SK-N-SH (cell line): ENCODE results near the gene CORO6. TPM values are rescaled to one million over a fixed set of nuclear protein-coding genes. Genes with fewer than 3 reads are reported as not detected.

Experiments used
- CTCF ChIA-PET: fragments of 300-600, 350-600 bp; formaldehyde crosslinking; extraction: SDS; loops from one replicate; lab custom pipeline; 2021; lab: Yijun Ruan, JAX
- POLR2A ChIA-PET: fragments of 350-600 bp; sonication (Branson Sonifier 250); formaldehyde crosslinking; extraction: SDS; loops from one replicate; lab custom pipeline; 2020; ENCODE audit warnings: antibody characterized with exemption, inconsistent platforms; lab: Yijun Ruan, JAX
- DNase-seq: peaks from one replicate; pipeline ENCODE4 v3.0.0; 2012
- H2AFZ ChIP-seq: fragments of 200-600 bp; sonication (generic); 2 replicates; pipeline ENCODE4 v1.8.1; 2016; ENCODE audit warnings: antibody characterized with exemption, mild to moderate bottlenecking, low read depth
- H3F3A ChIP-seq: fragments of 200-600 bp; sonication (generic); replicated peaks from 2 replicates; pipeline ENCODE3; 2016; ENCODE audit warnings: antibody characterized with exemption, mild to moderate bottlenecking; ENCODE audit not compliant: insufficient read depth
- H3K27ac ChIP-seq, 2 experiments: fragments of 200-500 bp in 1 of 2; fragments of 200-600 bp in 1 of 2; sonication (Bioruptor generic) in 1 of 2; sonication (generic), shearing (Covaris generic) in 1 of 2; 2 replicates each; pipeline versions ENCODE4 v1.5.1 to v1.6.1; 2014 to 2016; ENCODE audit warnings: low read depth in 2 of 2, inconsistent platforms in 1 of 2, low read length in 1 of 2, mild to moderate bottlenecking in 1 of 2, mixed read lengths in 1 of 2
- H3K27me3 ChIP-seq: fragments of 200-600 bp; sonication (generic), shearing (Covaris generic); 2 replicates; pipeline ENCODE4 v1.6.1; 2016; ENCODE audit warnings: mixed run types; ENCODE audit not compliant: insufficient read depth
- H3K36me3 ChIP-seq, 2 experiments: fragments of 200-500 bp in 1 of 2; fragments of 200-600 bp in 1 of 2; sonication (Bioruptor generic) in 1 of 2; sonication (generic) in 1 of 2; replicated peaks in 1 of 2; 2 replicates each; pipeline versions ENCODE3 to v1.5.1; 2014 to 2016; ENCODE audit warnings: low read length in 1 of 2, mild to moderate bottlenecking in 1 of 2; ENCODE audit not compliant: insufficient read depth in 2 of 2, control insufficient read depth in 1 of 2
- H3K4me1 ChIP-seq, 2 experiments: fragments of 200-500 bp in 1 of 2; fragments of 200-600 bp in 1 of 2; sonication (Bioruptor generic) in 1 of 2; sonication (generic), shearing (Covaris generic) in 1 of 2; 2 replicates each; pipeline versions ENCODE4 v1.5.1 to v1.6.1; 2014 to 2016; ENCODE audit warnings: low read depth in 1 of 2, low read length in 1 of 2, mixed run types in 1 of 2; ENCODE audit not compliant: insufficient read depth in 2 of 2, control insufficient read depth in 1 of 2
- H3K4me2 ChIP-seq: fragments of 200-600 bp; sonication (generic), shearing (Covaris generic); 2 replicates; pipeline ENCODE4 v1.6.1; 2017; ENCODE audit warnings: mixed run types
- H3K4me3 ChIP-seq, 2 experiments: fragments of 200-500 bp in 1 of 2; fragments of 200-600 bp in 1 of 2; sonication (Bioruptor generic) in 1 of 2; sonication (generic), shearing (Covaris generic) in 1 of 2; 2 replicates each; pipeline versions ENCODE4 v1.5.1 to v1.8.1; 2014 to 2016; ENCODE audit warnings: low read depth in 2 of 2, inconsistent platforms in 1 of 2, low read length in 1 of 2, mild to moderate bottlenecking in 1 of 2, mixed read lengths in 1 of 2, moderate library complexity in 1 of 2
- H3K79me2 ChIP-seq: fragments of 200-600 bp; sonication (generic); 2 replicates; pipeline ENCODE4 v1.8.1; 2017; ENCODE audit warnings: mild to moderate bottlenecking; ENCODE audit not compliant: insufficient read depth
- H3K9ac ChIP-seq: fragments of 200-600 bp; sonication (generic); 2 replicates; pipeline ENCODE4 v1.6.1; 2017; ENCODE audit warnings: mixed run types
- H3K9me2 ChIP-seq: fragments of 200-600 bp; sonication (generic); 2 replicates; pipeline ENCODE4 v1.6.1; 2017; ENCODE audit warnings: mixed run types
- H3K9me3 ChIP-seq: fragments of 200-600 bp; sonication (generic); 2 replicates; pipeline ENCODE4 v1.6.1; 2017; ENCODE audit warnings: mixed run types, mild to moderate bottlenecking, moderate library complexity
- H4K20me1 ChIP-seq: fragments of 200-600 bp; sonication (generic); 2 replicates; pipeline ENCODE4 v1.6.1; 2017; ENCODE audit warnings: mild to moderate bottlenecking, mixed run types; ENCODE audit not compliant: insufficient read depth
- ELF1 ChIP-seq: IDR thresholded peaks from 2 replicates; pipeline ENCODE4 v1.4.0; 2012
- EZH2phosphoT487 ChIP-seq: fragments of 200-600 bp; sonication (generic); IDR thresholded peaks from 2 replicates; pipeline ENCODE4 v1.6.1; 2017; ENCODE audit warnings: low read depth, mixed run types, mild to moderate bottlenecking, antibody characterized with exemption, moderate library complexity, borderline replicate concordance
- FOXM1 ChIP-seq: IDR thresholded peaks from 2 replicates; pipeline ENCODE4 v1.4.0; 2012; ENCODE audit warnings: low read depth, mild to moderate bottlenecking
- GATA2 ChIP-seq: sonication (generic); formaldehyde crosslinking; IDR thresholded peaks from 2 replicates; pipeline ENCODE4 v1.5.0; 2020; ENCODE audit warnings: mild to moderate bottlenecking, missing genetic modification reagents
- JUND ChIP-seq: IDR thresholded peaks from 2 replicates; pipeline ENCODE4 v1.4.0; 2012
- MEF2A ChIP-seq: IDR thresholded peaks from 2 replicates; pipeline ENCODE4 v1.4.0; 2012; ENCODE audit warnings: low read depth, borderline replicate concordance
- MXI1 ChIP-seq: IDR thresholded peaks from 2 replicates; pipeline ENCODE4 v1.6.1; 2012; ENCODE audit warnings: mild to moderate bottlenecking, low read depth, low read length, improper control_type of control experiment
- NFIC ChIP-seq: IDR thresholded peaks from 2 replicates; pipeline ENCODE4 v1.4.0; 2012; ENCODE audit warnings: borderline replicate concordance
- NRF1 ChIP-seq: IDR thresholded peaks from 2 replicates; pipeline ENCODE4 v1.6.1; 2012; ENCODE audit warnings: low read depth, mild to moderate bottlenecking, low read length
- RFX5 ChIP-seq: IDR thresholded peaks from 2 replicates; pipeline ENCODE4 v1.6.1; 2012; ENCODE audit warnings: mild to moderate bottlenecking, improper control_type of control experiment, low read length
- RXRA ChIP-seq: IDR thresholded peaks from 2 replicates; pipeline ENCODE4 v1.4.0; 2012; ENCODE audit warnings: low read depth, mild to moderate bottlenecking, borderline replicate concordance
- SMC3 ChIP-seq: IDR thresholded peaks from 2 replicates; pipeline ENCODE4 v1.6.1; 2012; ENCODE audit warnings: low read depth, low read length, improper control_type of control experiment
- YY1 ChIP-seq: IDR thresholded peaks from 2 replicates; pipeline ENCODE4 v1.4.0; 2012; ENCODE audit warnings: low read depth, mild to moderate bottlenecking
- WGBS: methylation state at CpG from one replicate; pipeline ENCODE4 v1.1.6; 2017; ENCODE audit warnings: low lambda C conversion rate; 5-methylcytosine and 5-hydroxymethylcytosine counted together
- polyA plus RNA-seq, 3 experiments: library from polyadenylated mRNA; depleted of rRNA; stranded (reverse); fragments of >200 nt; gene quantifications; 2 replicates each; pipeline ENCODE4 v1.2.3, GENCODE V29; 2012
- TF ChIP-seq, protein P1 (sequence below): IDR thresholded peaks from 2 replicates; pipeline ENCODE4 v1.4.0; 2012; ENCODE audit warnings: low read depth, borderline replicate concordance
- TF ChIP-seq, protein P2 (sequence below): fragments of 200-600 bp; sonication (generic); IDR thresholded peaks from 2 replicates; pipeline ENCODE4 v1.6.1; 2017; ENCODE audit warnings: antibody characterized with exemption, mild to moderate bottlenecking, moderate library complexity
- TF ChIP-seq, protein P3 (sequence below): fragments of 150-350 bp; IDR thresholded peaks from 2 replicates; pipeline ENCODE4 v1.6.1; 2017; ENCODE audit warnings: antibody characterized with exemption, low read length, low read depth, borderline replicate concordance
- TF ChIP-seq, protein P4 (sequence below): IDR thresholded peaks from 2 replicates; pipeline ENCODE4 v1.6.1; 2012; ENCODE audit warnings: mild to moderate bottlenecking, low read depth, low read length, moderate library complexity

The CORO6 gene
- polyA plus RNA-seq, 1 of the 3 experiments (the other 2 are of a cell fraction), result 18.4 TPM

DNA sequence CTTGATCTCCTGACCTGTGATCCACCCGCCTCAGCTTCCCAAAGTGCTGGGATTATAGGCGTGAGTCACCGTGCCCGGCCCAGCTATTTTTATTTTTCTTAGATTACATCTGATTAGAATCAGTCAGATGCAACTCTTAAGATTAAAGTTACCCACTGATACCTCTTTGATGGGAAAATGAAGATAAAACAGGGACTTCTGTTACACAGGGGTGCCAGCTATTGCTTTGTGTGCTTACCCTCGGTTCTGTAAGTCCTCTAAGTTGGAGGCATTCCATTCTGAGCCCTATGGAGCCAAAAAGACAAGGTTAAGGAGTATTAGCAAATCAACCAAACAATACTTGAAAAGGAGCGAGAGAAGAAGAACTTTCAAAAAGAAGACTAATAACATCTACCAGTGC is 32.6 kb upstream of the CORO6 start (continued):
- TF ChIP-seq, protein P1, sequence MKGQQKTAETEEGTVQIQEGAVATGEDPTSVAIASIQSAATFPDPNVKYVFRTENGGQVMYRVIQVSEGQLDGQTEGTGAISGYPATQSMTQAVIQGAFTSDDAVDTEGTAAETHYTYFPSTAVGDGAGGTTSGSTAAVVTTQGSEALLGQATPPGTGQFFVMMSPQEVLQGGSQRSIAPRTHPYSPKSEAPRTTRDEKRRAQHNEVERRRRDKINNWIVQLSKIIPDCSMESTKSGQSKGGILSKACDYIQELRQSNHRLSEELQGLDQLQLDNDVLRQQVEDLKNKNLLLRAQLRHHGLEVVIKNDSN, result no peak
- no peak for TF ChIP-seq RFX5

DNA sequence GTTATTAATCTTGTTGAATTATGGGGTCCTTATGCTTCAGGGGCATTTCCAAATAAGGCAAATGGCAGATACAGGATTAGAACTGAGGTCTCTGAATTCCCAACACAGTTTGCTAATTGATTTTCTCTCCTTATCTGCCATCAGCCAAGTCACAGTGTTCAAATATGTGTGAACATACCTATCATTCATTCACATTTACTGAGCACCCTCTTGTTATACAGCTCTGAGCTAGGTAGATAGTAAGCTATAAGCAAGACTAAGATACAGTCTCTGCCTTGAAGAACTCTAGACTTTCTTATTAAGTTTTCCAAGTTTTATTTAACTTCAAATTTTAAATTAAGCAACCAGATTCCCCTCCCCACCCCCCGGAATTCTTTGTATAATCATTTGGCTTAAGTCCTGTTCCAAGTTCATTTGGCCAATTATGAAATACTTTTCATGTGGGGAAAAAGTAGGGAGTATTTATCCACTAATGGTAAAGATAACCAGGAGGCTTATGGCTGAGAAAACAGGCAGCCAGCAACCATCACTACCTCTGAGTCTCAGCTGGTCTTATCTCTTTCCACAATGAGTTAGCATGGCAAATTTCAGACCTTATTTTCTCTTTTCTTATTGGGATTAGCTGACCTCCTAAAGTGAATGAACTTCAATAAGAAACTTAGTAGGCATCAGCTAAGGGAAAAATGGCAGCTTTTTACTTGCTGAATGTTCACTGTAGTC is 31.4 kb upstream of the CORO6 start:
- Histone ChIP-seq H3K9ac (no peak overlapping the region), H4K20me1 (no peaks in the 10 kb centered on the region), H3K79me2 (no peaks in the 10 kb centered on the region), H3K4me2 (no peak overlapping the region), H3K9me2 (no peaks in the 10 kb centered on the region), H3K27me3 (no peaks in the 10 kb centered on the region), H3K4me3 (no peak overlapping the region), H3K27ac (no peak overlapping the region), H3K4me1 (no peaks in the 10 kb centered on the region), H3F3A (peaks cover 7% of the 10 kb centered on the region), H2AFZ (no peak overlapping the region), H3K9me3 (no peaks in the 10 kb centered on the region), H3K36me3 (peaks cover 23 to 32% of the 10 kb centered on the region in 2 experiments)
- TF ChIP-seq MEF2A (no peak), ELF1 (no peak)
- no peak for DNase-seq
- WGBS, result 87% methylated on average over 1 of the region's 1 CpG
- CTCF ChIA-PET, result interaction anchor here (1.2 to 1.9 kb wide), 5 partner anchors 11 to 277 kb away, joined by 3 to 7 read pairs (median 4); no protein-coding TSS in a partner anchor
- POLR2A ChIA-PET, result interaction anchor here (0.9 kb wide), 1 partner anchor 11 kb away, joined by 8 read pairs; no protein-coding TSS in a partner anchor

DNA sequence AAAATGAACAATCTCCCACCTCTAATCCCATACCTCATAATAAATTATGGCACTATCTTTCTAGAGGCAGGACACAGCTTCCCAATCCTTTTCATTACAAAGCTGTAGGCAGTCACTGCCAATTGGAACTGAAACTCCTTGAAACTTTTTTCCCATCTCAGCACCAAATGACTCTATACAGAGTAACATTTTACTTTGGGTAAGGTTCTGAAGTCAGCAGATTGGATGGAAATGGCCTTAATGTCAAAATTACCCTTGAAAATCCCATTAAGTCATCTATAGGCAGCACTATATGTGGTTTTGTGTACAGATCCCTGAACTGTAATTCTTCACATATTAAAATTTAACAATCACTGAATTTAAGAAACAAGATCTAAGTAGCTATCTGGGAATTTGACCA is 30.3 kb upstream of the CORO6 start:
- Histone ChIP-seq H3F3A (peaks cover 7% of the 10 kb centered on the region), H3K9me2 (no peaks in the 10 kb centered on the region), H3K9ac (no peak overlapping the region), H3K36me3 (peaks cover 30 to 36% of the 10 kb centered on the region in 2 experiments), H3K4me3 (no peak overlapping the region), H3K4me2 (no peak overlapping the region), H4K20me1 (no peaks in the 10 kb centered on the region), H3K27me3 (no peaks in the 10 kb centered on the region), H2AFZ (no peak overlapping the region), H3K9me3 (no peaks in the 10 kb centered on the region), H3K79me2 (no peaks in the 10 kb centered on the region), H3K4me1 (no peaks in the 10 kb centered on the region), H3K27ac (no peak overlapping the region)
- no peak for DNase-seq
- ChIA-PET CTCF (interaction anchor here (0.9 to 2.0 kb wide), 3 partner anchors 14 to 61 kb away, joined by 3 to 7 read pairs (median 4); no protein-coding TSS in a partner anchor), POLR2A (no interaction called here)
- TF ChIP-seq YY1 (no peak), JUND (no peak), NFIC (no peak), ELF1 (no peak), SMC3 (no peak), MXI1 (no peak), NRF1 (no peak), EZH2phosphoT487 (no peak), GATA2 (CRISPR knock-in tag) (no peak), FOXM1 (no peak), RXRA (no peak)
- TF ChIP-seq, protein P1, result no peak
- TF ChIP-seq, protein P2, sequence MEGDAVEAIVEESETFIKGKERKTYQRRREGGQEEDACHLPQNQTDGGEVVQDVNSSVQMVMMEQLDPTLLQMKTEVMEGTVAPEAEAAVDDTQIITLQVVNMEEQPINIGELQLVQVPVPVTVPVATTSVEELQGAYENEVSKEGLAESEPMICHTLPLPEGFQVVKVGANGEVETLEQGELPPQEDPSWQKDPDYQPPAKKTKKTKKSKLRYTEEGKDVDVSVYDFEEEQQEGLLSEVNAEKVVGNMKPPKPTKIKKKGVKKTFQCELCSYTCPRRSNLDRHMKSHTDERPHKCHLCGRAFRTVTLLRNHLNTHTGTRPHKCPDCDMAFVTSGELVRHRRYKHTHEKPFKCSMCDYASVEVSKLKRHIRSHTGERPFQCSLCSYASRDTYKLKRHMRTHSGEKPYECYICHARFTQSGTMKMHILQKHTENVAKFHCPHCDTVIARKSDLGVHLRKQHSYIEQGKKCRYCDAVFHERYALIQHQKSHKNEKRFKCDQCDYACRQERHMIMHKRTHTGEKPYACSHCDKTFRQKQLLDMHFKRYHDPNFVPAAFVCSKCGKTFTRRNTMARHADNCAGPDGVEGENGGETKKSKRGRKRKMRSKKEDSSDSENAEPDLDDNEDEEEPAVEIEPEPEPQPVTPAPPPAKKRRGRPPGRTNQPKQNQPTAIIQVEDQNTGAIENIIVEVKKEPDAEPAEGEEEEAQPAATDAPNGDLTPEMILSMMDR, result no peak
- TF ChIP-seq, protein P3, sequence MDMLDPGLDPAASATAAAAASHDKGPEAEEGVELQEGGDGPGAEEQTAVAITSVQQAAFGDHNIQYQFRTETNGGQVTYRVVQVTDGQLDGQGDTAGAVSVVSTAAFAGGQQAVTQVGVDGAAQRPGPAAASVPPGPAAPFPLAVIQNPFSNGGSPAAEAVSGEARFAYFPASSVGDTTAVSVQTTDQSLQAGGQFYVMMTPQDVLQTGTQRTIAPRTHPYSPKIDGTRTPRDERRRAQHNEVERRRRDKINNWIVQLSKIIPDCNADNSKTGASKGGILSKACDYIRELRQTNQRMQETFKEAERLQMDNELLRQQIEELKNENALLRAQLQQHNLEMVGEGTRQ, result no peak
- TF ChIP-seq, protein P4, sequence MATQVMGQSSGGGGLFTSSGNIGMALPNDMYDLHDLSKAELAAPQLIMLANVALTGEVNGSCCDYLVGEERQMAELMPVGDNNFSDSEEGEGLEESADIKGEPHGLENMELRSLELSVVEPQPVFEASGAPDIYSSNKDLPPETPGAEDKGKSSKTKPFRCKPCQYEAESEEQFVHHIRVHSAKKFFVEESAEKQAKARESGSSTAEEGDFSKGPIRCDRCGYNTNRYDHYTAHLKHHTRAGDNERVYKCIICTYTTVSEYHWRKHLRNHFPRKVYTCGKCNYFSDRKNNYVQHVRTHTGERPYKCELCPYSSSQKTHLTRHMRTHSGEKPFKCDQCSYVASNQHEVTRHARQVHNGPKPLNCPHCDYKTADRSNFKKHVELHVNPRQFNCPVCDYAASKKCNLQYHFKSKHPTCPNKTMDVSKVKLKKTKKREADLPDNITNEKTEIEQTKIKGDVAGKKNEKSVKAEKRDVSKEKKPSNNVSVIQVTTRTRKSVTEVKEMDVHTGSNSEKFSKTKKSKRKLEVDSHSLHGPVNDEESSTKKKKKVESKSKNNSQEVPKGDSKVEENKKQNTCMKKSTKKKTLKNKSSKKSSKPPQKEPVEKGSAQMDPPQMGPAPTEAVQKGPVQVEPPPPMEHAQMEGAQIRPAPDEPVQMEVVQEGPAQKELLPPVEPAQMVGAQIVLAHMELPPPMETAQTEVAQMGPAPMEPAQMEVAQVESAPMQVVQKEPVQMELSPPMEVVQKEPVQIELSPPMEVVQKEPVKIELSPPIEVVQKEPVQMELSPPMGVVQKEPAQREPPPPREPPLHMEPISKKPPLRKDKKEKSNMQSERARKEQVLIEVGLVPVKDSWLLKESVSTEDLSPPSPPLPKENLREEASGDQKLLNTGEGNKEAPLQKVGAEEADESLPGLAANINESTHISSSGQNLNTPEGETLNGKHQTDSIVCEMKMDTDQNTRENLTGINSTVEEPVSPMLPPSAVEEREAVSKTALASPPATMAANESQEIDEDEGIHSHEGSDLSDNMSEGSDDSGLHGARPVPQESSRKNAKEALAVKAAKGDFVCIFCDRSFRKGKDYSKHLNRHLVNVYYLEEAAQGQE, result no peak
